Measurements from ENCODE around the gene ADAMTS18.

Gene ADAMTS18

DNA sequence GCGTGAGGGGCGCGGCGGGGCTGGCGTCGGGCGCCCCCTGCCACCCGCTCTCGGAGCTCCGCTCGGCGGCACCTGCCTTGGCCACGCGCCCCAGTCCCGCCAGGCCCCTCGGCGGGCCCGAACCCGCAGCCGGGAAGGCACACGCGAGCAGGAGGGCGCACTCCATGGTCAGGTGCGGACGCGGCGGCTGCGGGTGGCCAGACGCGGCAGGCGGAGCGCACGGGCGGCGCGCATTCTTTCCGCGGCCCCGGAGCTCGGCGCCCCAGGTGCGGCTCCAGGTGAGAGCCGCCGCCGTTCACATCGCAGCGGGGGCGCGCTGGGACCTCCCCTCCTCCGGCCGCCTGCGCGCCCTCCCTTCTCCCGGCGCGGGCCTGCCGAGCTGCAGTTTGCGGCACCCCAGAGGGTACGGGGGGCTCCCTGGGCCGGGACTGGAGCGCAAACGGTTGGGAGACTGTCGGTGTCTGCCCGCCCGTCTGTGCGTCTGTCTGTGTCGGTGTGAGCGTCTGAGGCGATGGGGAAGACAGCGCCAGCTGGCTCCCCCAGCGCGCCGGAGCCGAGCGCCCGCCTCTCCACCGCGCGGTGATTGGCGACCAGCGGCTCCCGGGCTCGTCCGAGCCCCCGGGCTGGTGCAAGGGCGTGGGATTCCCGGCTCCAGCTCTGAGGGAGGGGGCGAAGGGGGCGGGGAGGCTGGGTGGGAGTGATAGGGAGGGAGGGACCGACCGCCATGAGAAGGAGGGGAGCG, at the start of gene ADAMTS18:
ADAMTS18 (minus strand) TSS at position 505 of the 742 bp plus-strand sequence; CDS start at position 166, 339 bp downstream.
- no peak for DNase-seq
- Histone ChIP-seq H3K27me3 (ENCODE audit: insufficient read depth, low read length, poor library complexity) (peaks cover 8% of the 10 kb centered on the region), H3K9me3 (ENCODE audit: insufficient read depth, low read length, severe bottlenecking) (no peaks in the 10 kb centered on the region), H4K20me1 (ENCODE audit: insufficient read depth, low read length) (no peaks in the 10 kb centered on the region), H2AFZ (ENCODE audit: low read depth, low read length) (no peak within 1 kb of the TSS), H3K9ac (ENCODE audit: low read depth, low read length) (no peak within 1 kb of the TSS), H3K4me2 (ENCODE audit: insufficient read depth, low read length) (no peak within 1 kb of the TSS), H3K36me3 (ENCODE audit: insufficient read depth, low read length) (no peaks in the 10 kb centered on the region), H3K27ac (ENCODE audit: low read length) (no peak within 1 kb of the TSS), H3K4me1 (ENCODE audit: insufficient read depth, low read length) (no peaks in the 10 kb centered on the region), H3K79me2 (ENCODE audit: insufficient read depth, low read length) (no peaks in the 10 kb centered on the region), H3K4me3 (ENCODE audit: low read depth in 1 of 2, low read length in 2 of 2) (no peak within 1 kb of the TSS)
- no peak for ATAC-seq (ENCODE audit: insufficient read depth, low read depth)
- no peak for TF ChIP-seq EZH2 (IDR thresholded peaks at IDR 0.05; ENCODE audit: borderline replicate concordance, low read depth, low read length, severe bottlenecking)
- TF ChIP-seq, protein P1, sequence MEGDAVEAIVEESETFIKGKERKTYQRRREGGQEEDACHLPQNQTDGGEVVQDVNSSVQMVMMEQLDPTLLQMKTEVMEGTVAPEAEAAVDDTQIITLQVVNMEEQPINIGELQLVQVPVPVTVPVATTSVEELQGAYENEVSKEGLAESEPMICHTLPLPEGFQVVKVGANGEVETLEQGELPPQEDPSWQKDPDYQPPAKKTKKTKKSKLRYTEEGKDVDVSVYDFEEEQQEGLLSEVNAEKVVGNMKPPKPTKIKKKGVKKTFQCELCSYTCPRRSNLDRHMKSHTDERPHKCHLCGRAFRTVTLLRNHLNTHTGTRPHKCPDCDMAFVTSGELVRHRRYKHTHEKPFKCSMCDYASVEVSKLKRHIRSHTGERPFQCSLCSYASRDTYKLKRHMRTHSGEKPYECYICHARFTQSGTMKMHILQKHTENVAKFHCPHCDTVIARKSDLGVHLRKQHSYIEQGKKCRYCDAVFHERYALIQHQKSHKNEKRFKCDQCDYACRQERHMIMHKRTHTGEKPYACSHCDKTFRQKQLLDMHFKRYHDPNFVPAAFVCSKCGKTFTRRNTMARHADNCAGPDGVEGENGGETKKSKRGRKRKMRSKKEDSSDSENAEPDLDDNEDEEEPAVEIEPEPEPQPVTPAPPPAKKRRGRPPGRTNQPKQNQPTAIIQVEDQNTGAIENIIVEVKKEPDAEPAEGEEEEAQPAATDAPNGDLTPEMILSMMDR (IDR thresholded peaks at IDR 0.05; ENCODE audit: borderline replicate concordance, extremely low read depth, low read length, poor library complexity, severe bottlenecking) = no peak

GRCh38 chr16:77480681-77481315, 46.0 kb upstream of the ADAMTS18 start:
- no peaks in the 10 kb centered on the region for H3K79me2 ChIP-seq (ENCODE audit: insufficient read depth, low read length)
- no peak overlapping the region for H3K9ac ChIP-seq (ENCODE audit: low read depth, low read length)
- H3K9me3 ChIP-seq (ENCODE audit: insufficient read depth, low read length, severe bottlenecking) = no peaks in the 10 kb centered on the region
- no peak overlapping the region for H3K27ac ChIP-seq (ENCODE audit: low read length)
- DNase-seq (no peak), ATAC-seq (ENCODE audit: insufficient read depth, low read depth) (no peak)
- peaks cover 3% of the 10 kb centered on the region for H3K27me3 ChIP-seq (ENCODE audit: insufficient read depth, low read length, poor library complexity)
- H4K20me1 ChIP-seq (ENCODE audit: insufficient read depth, low read length) = no peaks in the 10 kb centered on the region
- no peak overlapping the region for H2AFZ ChIP-seq (ENCODE audit: low read depth, low read length)
- no peak overlapping the region for H3K4me2 ChIP-seq (ENCODE audit: insufficient read depth, low read length)
- H3K36me3 ChIP-seq (ENCODE audit: insufficient read depth, low read length) = no peaks in the 10 kb centered on the region
- no peaks in the 10 kb centered on the region for H3K4me1 ChIP-seq (ENCODE audit: insufficient read depth, low read length)
- TF ChIP-seq EZH2 (IDR thresholded peaks at IDR 0.05; ENCODE audit: borderline replicate concordance, low read depth, low read length, severe bottlenecking) = no peak
- TF ChIP-seq, protein P1 (IDR thresholded peaks at IDR 0.05; ENCODE audit: borderline replicate concordance, extremely low read depth, low read length, poor library complexity, severe bottlenecking) = no peak
- H3K4me3 ChIP-seq (ENCODE audit: low read depth in 1 of 2, low read length in 2 of 2) = no peak overlapping the region

GRCh38 chr16:77472262-77472661, 37.4 kb upstream of the ADAMTS18 start:
- ATAC-seq (ENCODE audit: insufficient read depth, low read depth) = no peak

More at GRCh38 chr16:77472262-77472661, 37.4 kb upstream of the ADAMTS18 start:
- Histone ChIP-seq H3K9ac (ENCODE audit: low read depth, low read length) (no peak overlapping the region), H3K27ac (ENCODE audit: low read length) (no peak overlapping the region), H3K4me3 (ENCODE audit: low read depth in 1 of 2, low read length in 2 of 2) (no peak overlapping the region), H3K9me3 (ENCODE audit: insufficient read depth, low read length, severe bottlenecking) (no peaks in the 10 kb centered on the region), H3K4me1 (ENCODE audit: insufficient read depth, low read length) (no peaks in the 10 kb centered on the region), H4K20me1 (ENCODE audit: insufficient read depth, low read length) (no peaks in the 10 kb centered on the region), H3K27me3 (ENCODE audit: insufficient read depth, low read length, poor library complexity) (peaks cover 4% of the 10 kb centered on the region), H3K79me2 (ENCODE audit: insufficient read depth, low read length) (no peaks in the 10 kb centered on the region), H3K36me3 (ENCODE audit: insufficient read depth, low read length) (no peaks in the 10 kb centered on the region), H3K4me2 (ENCODE audit: insufficient read depth, low read length) (no peak overlapping the region), H2AFZ (ENCODE audit: low read depth, low read length) (no peak overlapping the region)
- no peak for DNase-seq
- TF ChIP-seq, protein P1 (IDR thresholded peaks at IDR 0.05; ENCODE audit: borderline replicate concordance, extremely low read depth, low read length, poor library complexity, severe bottlenecking) = no peak
- TF ChIP-seq EZH2 (IDR thresholded peaks at IDR 0.05; ENCODE audit: borderline replicate concordance, low read depth, low read length, severe bottlenecking) = no peak

Data from DND-41 (cell line).